ENCODE measurements around the gene VAMP4. TPM values are rescaled to one million over a fixed set of nuclear protein-coding genes. Genes with fewer than 3 reads are reported as not detected.

The VAMP4 gene
- total RNA-seq, 1 experiment from 2014 or later, result 6.3 TPM

DNA sequence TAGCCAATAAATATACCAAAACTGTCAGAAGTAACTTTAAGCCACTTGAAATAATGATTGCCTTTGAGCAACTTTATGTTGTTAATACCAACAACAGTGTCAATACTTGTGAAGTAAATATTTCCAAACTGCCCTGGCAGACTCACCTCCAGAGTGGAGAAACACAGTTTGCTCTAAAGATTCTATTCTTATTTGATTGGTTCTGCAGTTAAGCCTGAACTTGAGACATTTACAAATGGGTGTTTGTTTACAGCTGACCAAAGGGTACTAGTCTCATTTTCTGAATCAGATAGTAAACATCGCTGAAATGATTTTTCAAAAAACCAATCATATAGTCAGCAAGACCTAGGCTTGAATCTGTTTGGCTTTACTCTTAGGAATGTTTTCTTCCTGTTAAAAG lies 88.1 kb downstream of the VAMP4 start:
- Histone ChIP-seq H4K20me1 (ENCODE audit: insufficient read depth) (no peaks in the 10 kb centered on the region), H3K27ac (ENCODE audit: low read depth, low read length) (no peak overlapping the region), H3K79me2 (ENCODE audit: insufficient read depth, low read length) (no peaks in the 10 kb centered on the region), H3K9ac (ENCODE audit: low read length) (no peak overlapping the region), H2AFZ (ENCODE audit: low read depth, low read length, poor library complexity, severe bottlenecking) (no peak overlapping the region), H3K4me1 (ENCODE audit: control insufficient read depth in 1 of 2, insufficient read depth in 2 of 2, low read length in 2 of 2) (peaks cover 0 to 12% of the 10 kb centered on the region in 2 experiments; a peak in 3 of 4 replicates), H3K36me3 (ENCODE audit: control insufficient read depth in 1 of 2, insufficient read depth in 2 of 2, low read length in 2 of 2) (no peaks in the 10 kb centered on the region), H3K9me3 (ENCODE audit: control insufficient read depth in 1 of 2, insufficient read depth in 1 of 2, low read depth in 1 of 2, low read length in 2 of 2) (no peaks in the 10 kb centered on the region), H3K9me2 (ENCODE audit: insufficient read depth) (no peaks in the 10 kb centered on the region), H3K4me3 (replicated peaks in 1 of 2; ENCODE audit: low read depth in 1 of 2, low read length in 2 of 2) (no peak overlapping the region), H3K4me2 (ENCODE audit: low read length) (no peak overlapping the region), H3K27me3 (ENCODE audit: insufficient read depth, low read length) (no peaks in the 10 kb centered on the region)
- ChIA-PET CTCF (interaction anchor here (2.1 kb wide), 2 partner anchors 9 to 62 kb away, joined by 7 to 10 read pairs; no protein-coding TSS in a partner anchor), RAD21 (ENCODE audit: low non-redundant PET in 1 of 2, low total read pairs in 2 of 2, uncharacterized antibody in 2 of 2, unreplicated experiment in 2 of 2) (no interaction called here), POLR2A (no interaction called here)
- DNase-seq (ENCODE audit: low read depth, low spot score), result no peak
- TF ChIP-seq ZBTB33 (IDR thresholded peaks at IDR 0.05; ENCODE audit: extremely low read depth, insufficient replicate concordance, low read length) (no peak), TCF7L2 (IDR thresholded peaks at IDR 0.05; ENCODE audit: borderline replicate concordance, extremely low read depth, insufficient read depth, insufficient read length) (no peak), ZNF274 (IDR thresholded peaks at IDR 0.05; ENCODE audit: low read depth, low read length) (no peak), POLR2AphosphoS5 (IDR thresholded peaks at IDR 0.05; ENCODE audit: low read depth, low read length) (no peak), EZH2phosphoT487 (IDR thresholded peaks at IDR 0.05; ENCODE audit: borderline replicate concordance) (no peak), SRF (IDR thresholded peaks at IDR 0.05; ENCODE audit: low read depth) (no peak), RAD21 (IDR thresholded peaks at IDR 0.05; ENCODE audit: low read depth) (no peak), ZFX (IDR thresholded peaks at IDR 0.05) (no peak), MAX (IDR thresholded peaks at IDR 0.05) (no peak), ELF1 (IDR thresholded peaks at IDR 0.05; ENCODE audit: borderline replicate concordance, low read depth) (no peak), CEBPB (IDR thresholded peaks at IDR 0.05; ENCODE audit: low read depth) (no peak), CBX3 (IDR thresholded peaks at IDR 0.05; ENCODE audit: low read depth) (no peak)
- intact Hi-C loops (cut with micrococcal nuclease), result no loop called here
- no TSS peak for BruUV-seq (replicated peaks)
- no peak for ATAC-seq

Measured in HCT116 (cell line).